ENCODE results near the gene OR11G2. TPM values are rescaled to one million over a fixed set of nuclear protein-coding genes. Genes with fewer than 3 reads are reported as not detected.
"Not testable (repeated sequence)": the region's sequence is repeated elsewhere in the genome, so short reads cannot be mapped to it uniquely, and the experiment has no call there.

Gene OR11G2, protein sequence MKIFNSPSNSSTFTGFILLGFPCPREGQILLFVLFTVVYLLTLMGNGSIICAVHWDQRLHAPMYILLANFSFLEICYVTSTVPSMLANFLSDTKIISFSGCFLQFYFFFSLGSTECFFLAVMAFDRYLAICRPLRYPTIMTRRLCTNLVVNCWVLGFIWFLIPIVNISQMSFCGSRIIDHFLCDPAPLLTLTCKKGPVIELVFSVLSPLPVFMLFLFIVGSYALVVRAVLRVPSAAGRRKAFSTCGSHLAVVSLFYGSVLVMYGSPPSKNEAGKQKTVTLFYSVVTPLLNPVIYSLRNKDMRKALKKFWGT
- total RNA-seq: not detected in 2 replicates

DNA sequence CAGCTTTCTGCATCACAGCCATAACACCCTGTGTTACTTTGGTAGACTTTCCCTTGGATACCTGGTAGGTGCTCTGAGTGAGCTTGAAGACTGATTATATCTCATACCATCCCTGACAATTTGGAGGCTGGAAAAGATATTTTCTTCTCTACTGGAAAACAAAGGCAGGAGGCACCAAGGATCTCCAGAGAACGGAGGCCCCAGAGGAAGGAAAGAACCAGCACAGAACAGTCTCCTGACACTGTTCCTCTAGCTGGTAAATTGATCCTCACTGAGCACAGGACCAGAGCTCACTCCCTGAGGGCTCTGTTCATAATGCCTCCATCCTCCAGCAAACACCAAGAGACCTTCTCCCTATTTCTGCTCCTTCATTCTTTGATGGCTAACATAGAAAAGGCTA lies at the start of gene OR11G2:
TSS of gene OR11G2 (plus strand) at position 301 of the 400 bp plus-strand sequence. CDS start 6,542 bp downstream, outside the sequence.
- no peak for DNase-seq (ENCODE audit: low read depth, low spot score)

DNA sequence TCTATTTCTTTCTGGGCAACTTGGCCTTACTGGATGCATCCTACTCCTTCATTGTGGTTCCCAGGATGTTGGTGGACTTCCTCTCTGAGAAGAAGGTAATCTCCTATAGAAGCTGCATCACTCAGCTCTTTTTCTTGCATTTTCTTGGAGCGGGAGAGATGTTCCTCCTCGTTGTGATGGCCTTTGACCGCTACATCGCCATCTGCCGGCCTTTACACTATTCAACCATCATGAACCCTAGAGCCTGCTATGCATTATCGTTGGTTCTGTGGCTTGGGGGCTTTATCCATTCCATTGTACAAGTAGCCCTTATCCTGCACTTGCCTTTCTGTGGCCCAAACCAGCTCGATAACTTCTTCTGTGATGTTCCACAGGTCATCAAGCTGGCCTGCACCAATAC lies 46.8 kb upstream of the OR11G2 start:
- no peak for DNase-seq (ENCODE audit: low read depth, low spot score)

DNA sequence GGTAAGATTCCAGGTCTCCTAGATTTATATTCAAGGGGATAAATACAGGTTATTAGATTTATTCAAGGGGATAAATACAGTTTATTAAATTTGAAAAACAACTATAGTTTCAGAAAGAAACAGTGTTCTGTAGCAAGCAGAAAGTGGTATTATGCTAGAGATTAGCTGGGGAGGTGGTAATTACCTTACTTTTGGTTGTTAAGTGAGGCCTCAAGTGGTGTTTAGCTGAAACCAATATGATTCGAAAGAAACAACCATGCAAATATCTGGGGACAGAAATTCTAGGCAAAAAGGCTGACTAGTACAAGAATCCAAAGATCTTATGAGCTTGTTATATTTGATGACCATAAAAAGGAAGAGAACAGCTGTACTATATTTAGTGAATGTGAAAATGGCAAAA lies 45.9 kb upstream of the OR11G2 start:
- no peak for DNase-seq (ENCODE audit: low read depth, low spot score)

DNA sequence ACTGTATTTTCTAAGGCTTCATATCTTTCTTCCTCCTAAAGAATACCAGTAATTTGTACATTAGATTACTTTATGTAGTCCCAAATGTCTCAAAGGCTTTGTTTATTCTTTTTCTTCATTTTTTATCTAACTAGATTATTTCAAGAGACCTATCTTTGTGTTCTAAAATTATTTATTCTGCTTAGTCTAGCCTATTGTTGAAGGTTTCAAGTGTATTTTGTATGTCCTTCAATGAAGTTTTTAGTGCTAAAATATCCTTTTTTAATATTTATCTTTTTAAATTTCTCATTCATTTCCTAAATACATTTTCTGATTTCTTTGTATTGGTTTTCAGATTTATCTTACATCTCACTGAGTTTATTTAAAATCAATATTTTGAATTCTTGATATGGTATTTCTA lies 26.2 kb upstream of the OR11G2 start:
- no peak for DNase-seq (ENCODE audit: low read depth, low spot score)

DNA sequence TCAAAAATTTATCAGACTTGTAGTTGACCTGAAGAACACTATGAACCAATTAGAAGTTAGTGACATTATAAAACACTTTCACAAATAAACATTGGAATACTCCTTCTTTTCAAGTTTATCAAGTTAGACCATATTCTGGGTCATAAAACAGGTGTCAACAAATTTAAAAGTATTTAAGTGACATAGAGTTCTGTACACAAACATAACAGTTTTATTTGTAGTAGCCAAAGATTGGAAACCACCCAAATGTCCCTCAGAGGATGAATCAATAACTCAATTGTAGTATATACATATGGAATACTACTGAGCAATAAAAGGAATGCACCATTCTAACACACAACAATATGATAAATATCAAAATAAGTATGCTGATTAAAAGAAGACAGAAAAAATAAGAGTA lies 23.6 kb upstream of the OR11G2 start:
- no peak for DNase-seq (ENCODE audit: low read depth, low spot score)

DNA sequence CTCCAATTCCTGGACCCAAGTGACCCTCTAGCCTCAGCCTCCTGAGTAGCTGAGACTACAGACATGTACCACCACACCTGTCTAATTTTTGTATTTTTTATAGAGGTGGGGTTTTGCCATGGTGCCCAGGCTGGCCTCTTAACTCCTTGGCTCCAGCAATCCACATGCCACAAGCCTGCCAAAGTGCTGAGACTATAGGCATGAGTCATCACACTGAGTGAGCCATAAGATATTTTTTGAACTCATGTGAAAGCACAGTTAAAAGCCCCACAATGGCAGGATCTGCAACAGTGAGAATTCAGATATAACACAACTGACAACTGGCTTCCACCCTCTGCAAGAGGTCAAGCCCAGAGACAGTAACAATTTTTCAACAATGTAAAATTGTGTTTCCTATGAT lies 20.8 kb upstream of the OR11G2 start:
- not testable (repeated sequence) for DNase-seq (ENCODE audit: low read depth, low spot score)

DNA sequence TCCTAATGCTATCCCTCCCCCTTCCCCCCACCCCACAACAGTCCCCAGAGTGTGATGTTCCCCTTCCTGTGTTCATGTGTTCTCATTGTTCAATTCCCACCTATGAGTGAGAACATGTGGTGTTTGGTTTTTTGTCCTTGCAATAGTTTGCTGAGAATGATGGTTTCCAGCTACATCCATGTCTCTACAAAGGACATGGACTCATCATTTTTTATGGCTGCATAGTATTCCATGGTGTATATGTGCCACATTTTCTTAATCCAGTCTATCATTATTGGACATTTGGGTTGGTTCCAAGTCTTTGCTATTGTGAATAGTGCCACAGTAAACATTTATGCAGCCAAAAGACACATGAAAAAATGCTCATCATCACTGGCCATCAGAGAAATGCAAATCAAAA lies 16.5 kb upstream of the OR11G2 start:
- not testable (repeated sequence) for DNase-seq (ENCODE audit: low read depth, low spot score)

DNA sequence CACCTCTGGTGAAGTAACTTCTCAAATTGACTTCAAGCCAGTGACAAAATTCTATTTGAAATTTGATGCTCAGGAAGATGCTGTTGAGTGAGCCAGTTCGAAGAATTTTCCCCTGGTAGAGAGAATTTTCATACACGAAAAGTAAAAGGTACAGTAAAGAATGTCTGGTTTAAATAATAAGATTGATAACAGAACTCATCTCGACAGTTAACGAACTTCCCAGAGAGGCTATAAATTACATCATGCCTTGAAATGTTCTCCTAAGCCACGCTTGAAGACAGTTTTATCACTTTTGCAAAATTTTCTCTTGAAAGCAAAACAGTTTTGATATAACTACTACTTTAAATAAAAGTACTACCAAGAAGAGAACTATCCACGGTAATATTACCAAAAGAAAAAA lies 14.4 kb upstream of the OR11G2 start:
- DNase-seq (ENCODE audit: low read depth, low spot score): no peak

DNA sequence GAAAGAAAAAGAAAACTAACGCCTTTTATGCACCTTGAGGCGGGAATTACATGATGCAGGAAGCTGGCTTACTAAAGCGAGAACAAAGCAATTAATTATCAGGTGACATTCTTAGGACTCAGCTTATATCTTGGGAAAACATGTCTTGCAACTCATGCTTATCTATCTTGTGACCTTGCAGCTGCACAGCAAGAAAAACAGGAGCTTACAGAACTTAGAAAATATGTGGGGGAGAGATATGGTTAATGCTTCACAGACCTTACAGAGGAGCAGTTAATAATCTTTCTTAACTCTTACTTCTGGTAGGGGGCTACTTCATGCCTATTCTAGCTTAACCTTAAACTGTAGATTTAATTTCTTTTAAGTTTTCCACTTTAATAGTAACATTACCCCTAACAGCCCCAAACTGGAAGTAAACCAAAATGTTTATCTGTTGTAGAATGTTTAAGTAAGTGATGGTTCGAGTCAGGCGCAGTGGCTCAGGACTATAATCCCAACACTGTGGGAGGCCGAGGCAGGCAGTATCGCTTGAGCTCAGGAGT lies 13.2 kb upstream of the OR11G2 start:
- no peak for DNase-seq (ENCODE audit: low read depth, low spot score)

DNA sequence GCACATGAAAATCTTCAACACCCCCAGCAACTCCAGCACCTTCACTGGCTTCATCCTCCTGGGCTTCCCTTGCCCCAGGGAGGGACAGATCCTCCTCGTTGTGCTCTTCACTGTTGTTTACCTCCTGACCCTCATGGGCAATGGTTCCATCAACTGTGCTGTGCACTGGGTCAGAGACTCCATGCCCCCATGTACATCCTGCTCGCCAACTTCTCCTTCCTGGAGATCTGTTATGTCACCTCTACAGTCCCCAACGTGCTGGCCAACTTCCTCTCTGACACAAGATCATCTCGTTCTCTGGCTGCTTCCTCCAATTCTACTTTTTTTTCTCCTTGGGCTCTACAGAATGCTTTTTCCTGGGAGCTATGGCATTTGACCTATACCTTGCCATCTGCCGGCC lies 11.5 kb upstream of the OR11G2 start:
- no peak for DNase-seq (ENCODE audit: low read depth, low spot score)

DNA sequence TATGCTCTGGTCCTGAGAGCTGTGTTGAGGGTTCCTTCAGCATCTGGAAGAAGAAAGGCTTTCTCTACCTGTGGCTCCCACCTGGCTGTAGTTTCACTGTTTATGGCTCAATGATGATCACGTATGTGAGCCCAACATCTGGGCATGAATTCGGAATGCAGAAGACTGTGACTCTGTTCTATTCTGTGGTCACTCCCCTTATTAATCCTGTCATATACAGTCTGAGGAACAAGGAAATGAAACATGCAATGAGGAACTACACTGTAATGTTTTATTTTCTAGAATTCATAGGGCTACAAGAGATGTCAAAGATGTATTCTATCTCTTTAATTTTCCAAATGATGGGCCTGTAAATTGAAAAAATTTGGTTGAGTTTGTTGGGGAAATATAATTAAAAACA lies 10.8 kb upstream of the OR11G2 start:
- no peak for DNase-seq (ENCODE audit: low read depth, low spot score)

DNA sequence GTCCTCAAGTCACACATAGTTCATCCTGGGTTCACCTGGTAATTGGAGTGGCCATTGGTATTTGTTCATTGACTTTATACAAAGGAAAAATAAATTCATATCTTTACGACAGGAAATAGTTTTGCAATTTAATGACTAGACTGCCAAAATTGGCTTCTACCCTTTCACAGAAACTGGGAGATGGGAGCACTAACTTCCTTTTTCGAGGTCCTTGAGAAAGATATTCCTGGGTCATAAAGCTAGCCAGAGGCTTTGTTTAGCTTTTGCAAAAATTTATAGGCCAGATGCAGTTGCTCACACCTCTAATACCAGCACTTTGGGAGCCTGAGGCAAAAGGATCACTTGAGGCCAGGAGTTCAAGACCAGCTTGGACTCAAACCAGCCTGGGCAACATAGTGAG lies 10.2 kb upstream of the OR11G2 start:
- no peak for DNase-seq (ENCODE audit: low read depth, low spot score)

DNA sequence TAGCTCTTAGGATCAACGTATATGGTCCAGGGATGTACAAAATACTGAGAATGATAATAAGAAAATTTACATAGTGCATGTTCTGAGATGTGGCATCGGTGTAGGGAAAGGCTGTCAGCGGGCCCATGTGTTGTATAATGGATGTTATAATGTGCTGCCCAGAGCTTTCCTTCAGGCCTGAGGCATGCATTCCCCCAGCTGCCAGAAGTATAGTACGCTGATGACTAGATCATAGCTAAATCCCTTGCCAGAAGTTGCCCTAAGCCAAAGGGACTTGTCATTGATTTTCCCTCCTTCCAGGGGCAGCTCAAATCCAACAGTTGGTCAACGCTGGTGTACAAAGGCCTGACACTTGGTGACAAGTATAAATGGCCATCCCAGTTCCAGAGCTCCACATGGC lies 6.5 kb upstream of the OR11G2 start:
- no peak for DNase-seq (ENCODE audit: low read depth, low spot score)

DNA sequence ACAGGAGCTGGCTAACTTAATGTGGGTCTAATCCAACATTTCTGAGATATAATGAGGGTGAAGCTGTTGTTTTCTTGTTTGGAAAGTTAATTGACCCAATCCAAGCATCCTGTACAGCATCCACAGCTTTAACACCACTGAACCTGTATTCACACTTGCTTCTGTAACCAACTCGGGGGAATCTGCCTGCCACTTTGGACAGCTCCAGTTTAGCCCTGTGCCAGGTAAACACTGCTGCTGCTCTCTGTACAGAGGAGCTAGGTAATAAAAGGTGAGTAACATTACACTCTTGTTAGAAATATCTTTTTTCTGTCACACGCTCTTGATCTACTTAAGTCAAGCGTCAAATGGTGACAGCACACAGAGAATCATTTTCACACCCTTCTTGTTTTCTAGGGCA lies 700 bp downstream of the OR11G2 start:
- DNase-seq (ENCODE audit: low read depth, low spot score): no peak

DNA sequence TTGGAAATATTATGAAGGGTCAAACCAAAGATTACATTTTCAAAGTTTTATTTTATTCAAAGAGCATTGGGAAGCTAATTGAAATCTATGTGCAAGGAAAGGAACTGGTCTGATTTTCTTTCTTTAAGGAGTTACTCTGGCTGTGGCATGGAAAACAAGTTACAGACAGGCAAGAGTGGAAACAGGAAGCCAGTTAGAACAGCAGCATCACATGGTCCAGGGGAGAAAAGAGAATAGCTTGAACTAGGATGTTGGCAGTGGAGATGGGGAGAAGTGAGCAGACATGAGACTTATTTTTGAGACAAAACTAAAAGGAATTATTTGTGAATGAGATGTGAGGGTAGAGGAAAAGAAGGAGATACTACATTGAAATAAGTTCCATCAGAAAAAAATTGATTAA lies 3.4 kb downstream of the OR11G2 start:
- no peak for DNase-seq (ENCODE audit: low read depth, low spot score)

DNA sequence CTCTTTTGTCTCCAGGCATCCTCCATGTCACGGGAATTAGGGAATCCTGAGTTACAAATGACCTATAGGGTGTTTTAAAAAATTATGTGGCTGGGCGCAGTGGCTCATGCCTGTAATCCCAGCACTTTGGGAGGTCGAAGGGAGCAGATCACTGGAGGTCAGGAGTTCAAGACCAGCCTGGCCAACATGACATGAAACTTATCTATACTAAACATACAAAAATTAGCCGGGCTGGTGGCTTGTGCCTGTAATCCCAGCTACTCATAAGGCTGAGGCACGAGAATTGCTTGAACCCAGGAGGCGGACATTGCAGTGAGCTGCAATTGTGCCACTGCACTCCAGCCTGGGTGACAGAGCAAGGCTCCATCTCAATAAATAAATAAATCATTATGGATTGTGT lies 4.5 kb downstream of the OR11G2 start:
- not testable (repeated sequence) for DNase-seq (ENCODE audit: low read depth, low spot score)

DNA sequence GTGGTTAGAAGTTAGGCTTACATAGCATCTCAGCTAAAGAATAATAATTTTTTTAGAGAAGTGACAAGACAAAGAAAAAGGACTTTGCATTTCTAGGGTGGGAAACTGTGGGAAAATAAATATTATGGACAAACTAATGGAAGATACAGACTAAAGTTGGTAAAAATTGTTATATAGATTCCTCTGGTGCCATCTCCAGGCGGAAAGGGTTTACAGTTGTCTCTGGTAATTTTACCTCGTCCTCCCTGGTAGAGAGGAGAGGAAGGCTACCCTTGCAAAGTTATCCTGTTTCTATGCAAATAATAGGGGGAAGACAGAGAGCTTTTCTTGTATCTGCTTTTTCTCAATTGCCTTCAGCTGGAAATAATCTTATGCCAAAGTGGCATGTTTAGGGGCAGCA lies 5.2 kb downstream of the OR11G2 start:
- DNase-seq (ENCODE audit: low read depth, low spot score): no peak

DNA sequence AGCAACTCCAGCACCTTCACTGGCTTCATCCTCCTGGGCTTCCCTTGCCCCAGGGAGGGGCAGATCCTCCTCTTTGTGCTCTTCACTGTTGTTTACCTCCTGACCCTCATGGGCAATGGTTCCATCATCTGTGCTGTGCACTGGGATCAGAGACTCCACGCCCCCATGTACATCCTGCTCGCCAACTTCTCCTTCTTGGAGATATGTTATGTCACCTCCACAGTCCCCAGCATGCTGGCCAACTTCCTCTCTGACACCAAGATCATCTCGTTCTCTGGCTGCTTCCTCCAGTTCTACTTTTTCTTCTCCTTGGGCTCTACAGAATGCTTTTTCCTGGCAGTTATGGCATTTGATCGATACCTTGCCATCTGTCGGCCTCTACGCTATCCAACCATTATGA lies 6.8 kb downstream of the OR11G2 start:
- DNase-seq (ENCODE audit: low read depth, low spot score): no peak

DNA sequence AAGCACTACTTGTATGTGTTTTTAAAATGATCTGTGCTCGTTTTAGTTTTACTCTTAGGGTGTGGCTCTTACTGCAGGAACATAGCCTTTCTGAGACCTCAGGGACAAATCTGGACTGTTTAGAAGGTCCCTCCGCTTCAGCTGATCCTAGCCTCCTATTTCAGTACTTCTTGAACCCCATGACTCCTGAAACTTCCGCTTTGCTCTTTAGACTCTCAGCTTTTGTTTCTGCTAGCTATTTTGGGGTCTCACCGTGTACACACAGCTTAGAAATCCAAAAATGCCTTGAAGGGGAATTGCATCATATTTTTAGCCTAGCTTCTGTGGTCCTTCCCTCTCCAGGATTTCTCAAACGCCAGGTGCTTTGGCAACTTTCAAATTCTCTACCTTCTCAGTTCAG lies 8.3 kb downstream of the OR11G2 start:
- DNase-seq (ENCODE audit: low read depth, low spot score): no peak

DNA sequence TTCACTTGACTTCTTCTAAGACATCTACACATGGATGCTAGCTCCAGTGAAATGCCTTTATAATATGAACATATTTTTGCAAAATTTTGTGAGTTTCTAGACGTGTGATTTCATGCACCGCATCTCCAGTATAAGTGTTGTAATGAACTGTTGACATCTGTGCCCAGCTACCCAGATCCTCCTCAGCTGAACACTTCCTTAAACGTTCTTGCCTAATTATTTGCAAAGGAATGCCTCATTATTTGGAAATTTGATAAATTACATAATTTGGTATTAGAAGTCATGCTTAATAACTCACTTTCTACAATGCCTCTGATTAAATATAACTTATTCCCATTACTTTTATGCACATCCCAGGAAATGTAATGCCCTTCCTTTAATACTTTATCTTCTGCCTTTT lies 14.0 kb downstream of the OR11G2 start:
- DNase-seq (ENCODE audit: low read depth, low spot score): no peak

DNA sequence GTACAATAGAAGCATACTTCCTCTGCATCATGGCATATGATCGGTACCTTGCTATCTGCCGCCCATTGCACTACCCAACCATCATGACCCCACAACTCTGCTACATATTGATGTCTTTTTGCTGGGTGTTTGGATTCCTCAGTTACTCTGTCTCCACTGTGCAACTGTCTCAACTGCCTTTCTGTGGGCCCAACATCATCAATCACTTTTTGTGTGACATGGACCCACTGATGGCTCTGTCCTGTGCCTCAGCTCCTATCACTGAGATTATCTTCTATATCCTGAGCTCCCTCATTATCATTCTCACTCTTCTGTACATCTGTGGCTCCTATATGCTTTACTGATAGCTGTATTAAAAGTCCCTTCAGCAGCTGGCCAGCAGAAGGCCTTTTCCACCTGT lies 18.9 kb downstream of the OR11G2 start:
- no peak for DNase-seq (ENCODE audit: low read depth, low spot score)

DNA sequence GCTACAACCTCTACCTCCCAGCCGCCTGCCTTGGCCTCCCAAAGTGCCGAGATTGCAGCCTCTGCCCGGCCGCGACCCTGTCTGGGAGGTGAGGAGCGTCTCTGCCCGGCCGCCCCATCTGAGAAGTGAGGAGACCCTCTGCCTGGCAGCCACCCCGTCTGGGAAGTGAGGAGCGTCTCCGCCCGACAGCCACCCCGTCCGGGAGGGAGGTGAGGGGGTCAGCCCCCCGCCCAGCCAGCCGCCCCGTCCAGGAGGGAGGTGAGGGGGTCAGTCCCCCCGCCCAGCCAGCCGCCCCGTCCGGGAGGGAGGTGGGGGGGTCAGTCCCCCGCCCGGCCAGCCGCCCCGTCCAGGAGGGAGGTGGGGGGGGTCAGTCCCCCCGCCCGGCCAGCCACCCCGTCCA lies 21.7 kb downstream of the OR11G2 start:
- DNase-seq (ENCODE audit: low read depth, low spot score): not testable (repeated sequence)

DNA sequence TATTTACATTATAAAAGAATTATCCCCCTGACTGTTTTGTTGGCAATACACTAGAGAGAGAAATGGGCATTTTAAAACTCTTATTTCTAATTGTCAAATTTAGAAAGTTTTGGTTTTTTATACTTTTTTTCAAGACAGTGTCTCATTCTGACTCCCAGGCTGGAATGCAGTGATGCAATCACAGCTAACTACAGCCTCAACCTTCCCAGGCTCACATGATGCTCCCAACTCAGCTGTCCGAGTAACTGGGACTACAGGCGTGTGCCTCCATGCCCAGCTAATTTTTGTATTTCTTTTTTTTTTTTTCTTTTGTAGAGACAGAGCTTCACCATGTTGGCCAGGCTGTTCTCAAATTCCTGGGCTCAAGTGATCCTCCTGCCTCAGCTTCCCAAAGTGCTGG lies 24.5 kb downstream of the OR11G2 start:
- no peak for DNase-seq (ENCODE audit: low read depth, low spot score)

DNA sequence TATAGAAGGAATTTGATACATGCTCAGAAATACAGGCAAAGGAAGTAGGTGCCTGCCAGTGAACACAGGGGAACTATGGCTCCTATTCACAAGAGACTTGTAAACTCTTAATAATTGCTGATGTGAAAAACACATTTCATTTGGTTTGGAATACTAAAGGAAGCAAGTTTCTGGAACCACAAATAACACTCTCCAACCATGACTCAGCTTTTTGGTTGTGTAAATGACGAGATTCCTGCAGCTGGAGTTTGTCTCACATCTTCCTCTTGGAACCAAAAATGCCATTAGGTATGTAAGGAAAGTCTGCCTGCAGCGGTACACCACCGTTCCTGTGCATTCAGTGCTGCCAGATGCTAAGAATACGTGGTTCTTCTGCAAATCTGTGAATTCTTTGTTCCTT lies 28.3 kb downstream of the OR11G2 start:
- no peak for DNase-seq (ENCODE audit: low read depth, low spot score)
